Adrenal gland (tissue), 5 donors: ENCODE measurements around the gene NUDT12.

Experiments
- CTCF ChIP-seq, 6 experiments: fragments of 450-650 bp in 4 of 6; fragments of 200-600 bp in 2 of 6; sonication (generic) in 1 of 6; IDR thresholded peaks; 1 replicate in 5 of 6; 2 replicates in 1 of 6; pipeline versions ENCODE4 v1.5.1 to v1.8.0; 2016 to 2021; ENCODE audit warnings: antibody characterized with exemption in 6 of 6, mild to moderate bottlenecking in 2 of 6, moderate library complexity in 1 of 6
- POLR2A ChIP-seq, 2 donors: fragments of 450-650 bp; IDR thresholded peaks; one replicate each; pipeline ENCODE4 v1.6.1; 2017; ENCODE audit warnings: antibody characterized with exemption in 2 of 2, mild to moderate bottlenecking in 2 of 2, moderate library complexity in 1 of 2
- donor health status: DM: no; HTN: no; CAD: no.

- TF ChIP-seq POLR2A (IDR thresholded peaks at IDR 0.05) (no peak), CTCF (IDR thresholded peaks at IDR 0.05) (no peak)
Observed at GRCh38 chr5:103573411-103573810, 10.8 kb upstream of the NUDT12 start.
